CD14-positive monocyte (primary cell): ENCODE results near the gene CAMSAP2. TPM values are rescaled to one million over a fixed set of nuclear protein-coding genes. Genes with fewer than 3 reads are reported as not detected.

ENCODE experiments used
- DNase-seq, 3 donors: peaks; one replicate each; pipeline ENCODE4 v3.0.0-alpha.2; 2011 to 2022
- H2AFZ ChIP-seq: 2 replicates; pipeline ENCODE4 v1.6.0; 2012; ENCODE audit warnings: mild to moderate bottlenecking, low read depth, low read length, inconsistent platforms; ENCODE audit not compliant: insufficient read depth, poor library complexity, severe bottlenecking
- H3K27ac ChIP-seq, 2 donors: 1 replicate in 1 of 2; 2 replicates in 1 of 2; pipeline ENCODE4 v1.5.1; 2012 to 2013; ENCODE audit warnings: low read length in 2 of 2, control low read depth in 1 of 2, inconsistent platforms in 1 of 2, low read depth in 1 of 2, mild to moderate bottlenecking in 1 of 2
- H3K27me3 ChIP-seq, 2 donors: one replicate each; pipeline versions ENCODE4 v1.6.0 to v1.6.1; 2011 to 2013; ENCODE audit warnings: low read length in 2 of 2; ENCODE audit not compliant: control insufficient read depth in 2 of 2, insufficient read depth in 2 of 2
- H3K36me3 ChIP-seq, 2 donors: replicated peaks in 1 of 2; 1 replicate in 1 of 2; 2 replicates in 1 of 2; pipeline versions ENCODE4 v1.5.1 to v1.6.1; 2012 to 2013; ENCODE audit warnings: low read length in 2 of 2, control low read depth in 1 of 2, inconsistent platforms in 1 of 2, mild to moderate bottlenecking in 1 of 2; ENCODE audit not compliant: insufficient read depth in 2 of 2, control insufficient read depth in 1 of 2
- H3K4me1 ChIP-seq, 2 donors: 1 replicate in 1 of 2; 2 replicates in 1 of 2; pipeline versions ENCODE4 v1.5.1 to v1.6.1; 2012 to 2013; ENCODE audit warnings: low read length in 2 of 2, control low read depth in 1 of 2, inconsistent platforms in 1 of 2, mild to moderate bottlenecking in 1 of 2, moderate library complexity in 1 of 2; ENCODE audit not compliant: insufficient read depth in 2 of 2, control insufficient read depth in 1 of 2
- H3K4me2 ChIP-seq: replicated peaks from 2 replicates; pipeline ENCODE3; 2012; ENCODE audit warnings: low read length, moderate library complexity, mild to moderate bottlenecking; ENCODE audit not compliant: poor library complexity, severe bottlenecking; ENCODE audit errors: extremely low read depth
- H3K4me3 ChIP-seq, 3 experiments: fragments of 200-600 bp in 1 of 3; sonication (generic) in 1 of 3; replicated peaks in 1 of 3; 1 replicate in 2 of 3; 2 replicates in 1 of 3; pipeline ENCODE4 v1.5.1; 2011 to 2013; ENCODE audit warnings: low read length in 3 of 3, mild to moderate bottlenecking in 3 of 3, control low read depth in 2 of 3, low read depth in 2 of 3, inconsistent platforms in 1 of 3, moderate library complexity in 1 of 3
- H3K79me2 ChIP-seq: 2 replicates; pipeline ENCODE4 v1.6.0; 2012; ENCODE audit warnings: mild to moderate bottlenecking, control low read depth, inconsistent platforms, low read length, moderate library complexity; ENCODE audit not compliant: insufficient read depth
- H3K9ac ChIP-seq: 2 replicates; pipeline ENCODE4 v1.6.0; 2017; ENCODE audit warnings: low read length, mild to moderate bottlenecking; ENCODE audit not compliant: insufficient read depth, poor library complexity, severe bottlenecking
- H3K9me3 ChIP-seq, 2 donors: replicated peaks in 1 of 2; 1 replicate in 1 of 2; 2 replicates in 1 of 2; pipeline versions ENCODE4 v1.5.1 to v1.6.1; 2012 to 2013; ENCODE audit warnings: low read length in 2 of 2, control low read depth in 1 of 2; ENCODE audit not compliant: control insufficient read depth in 1 of 2, insufficient read depth in 1 of 2
- H4K20me1 ChIP-seq: 2 replicates; pipeline ENCODE4 v1.6.0; 2012; ENCODE audit warnings: mild to moderate bottlenecking, low read length, control low read depth, moderate library complexity; ENCODE audit not compliant: insufficient read depth
- H3K27ac Mint-ChIP-seq, 7 donors: one replicate each; pipeline ENCODE4 v1.8.0; 2020; ENCODE audit warnings: mild to moderate bottlenecking in 7 of 7, mixed read lengths in 7 of 7, moderate library complexity in 6 of 7, inconsistent platforms in 2 of 7
- H3K27me3 Mint-ChIP-seq, 3 donors: one replicate each; pipeline ENCODE4 v1.8.0; 2021 to 2022; ENCODE audit warnings: low read depth in 3 of 3, mild to moderate bottlenecking in 3 of 3, mixed read lengths in 3 of 3, moderate library complexity in 3 of 3, inconsistent platforms in 1 of 3
- H3K36me3 Mint-ChIP-seq, 2 donors: one replicate each; pipeline ENCODE4 v1.8.0; 2020; ENCODE audit warnings: mixed read lengths in 2 of 2, inconsistent platforms in 1 of 2, mild to moderate bottlenecking in 1 of 2
- H3K4me1 Mint-ChIP-seq: one replicate; pipeline ENCODE4 v1.8.0; 2020; ENCODE audit warnings: mild to moderate bottlenecking, mixed read lengths
- H3K4me3 Mint-ChIP-seq, 2 donors: one replicate each; pipeline ENCODE4 v1.8.0; 2020; ENCODE audit warnings: mild to moderate bottlenecking in 2 of 2, mixed read lengths in 2 of 2, moderate library complexity in 1 of 2
- H3K9me3 Mint-ChIP-seq, 7 donors: one replicate each; pipeline ENCODE4 v1.8.0; 2020 to 2022; ENCODE audit warnings: mixed read lengths in 7 of 7, mild to moderate bottlenecking in 6 of 7, moderate library complexity in 6 of 7, inconsistent platforms in 2 of 7
- WGBS: methylation state at CpG from one replicate; pipeline ENCODE4 v1.1.5; 2013; ENCODE audit warnings: missing lambda C conversion rate; ENCODE audit not compliant: insufficient coverage; 5-methylcytosine and 5-hydroxymethylcytosine counted together
- intact Hi-C, 2 donors: fragments of 100-400 bp; cut with micrococcal nuclease; formaldehyde crosslinking; loops; one replicate each; pipeline versions ENCODE4 v1.15.0 to v1.15.1; 2023
- polyA plus RNA-seq, 3 donors: library from polyadenylated mRNA; depleted of rRNA in 1 of 3; unstranded in 2 of 3; stranded (reverse) in 1 of 3; fragments of 300-500 nt in 2 of 3; fragments of >200 nt in 1 of 3; fragmentation: Illumina TruSeq in 2 of 3; gene quantifications; 1 replicate in 2 of 3; 2 replicates in 1 of 3; pipeline ENCODE4 v1.2.3, GENCODE V29; 2012 to 2021
- TF ChIP-seq, protein P1 (sequence below): fragments of 200-600 bp; IDR thresholded peaks from one replicate; pipeline ENCODE4 v1.8.0; 2022; ENCODE audit warnings: antibody characterized with exemption, mild to moderate bottlenecking

CAMSAP2 gene
- polyA plus RNA-seq, 3 donors, result 0.89 to 1.3 (median 0.90) TPM

DNA sequence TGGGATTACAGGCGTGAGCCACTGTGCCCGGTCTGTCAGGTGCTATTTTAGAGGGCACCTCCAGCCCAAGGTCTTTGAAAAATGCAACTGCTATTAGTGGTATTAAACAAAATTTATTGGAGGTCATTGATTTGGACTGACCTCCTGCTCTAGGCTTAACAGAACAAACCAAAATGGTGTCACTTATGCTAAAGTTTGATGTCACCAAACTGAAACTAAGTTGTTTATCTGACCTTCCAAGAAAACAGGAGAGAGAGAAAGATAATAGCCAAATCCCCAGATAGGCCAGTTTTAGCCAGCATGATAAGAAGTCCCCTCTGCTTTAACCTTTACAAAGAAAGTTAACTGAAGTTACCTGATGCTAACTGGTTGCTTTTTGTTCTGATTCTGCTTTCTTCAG is 147.9 kb downstream of the CAMSAP2 start:
- Mint-ChIP-seq H3K27me3 (peaks cover 3 to 19% (median 6%) of the 10 kb centered on the region in 3 donors), H3K4me1 (peaks cover 34% of the 10 kb centered on the region), H3K9me3 (peaks cover 0 to 5% (median 0%) of the 10 kb centered on the region in 7 donors), H3K4me3 (no peak overlapping the region), H3K27ac (no peak overlapping the region), H3K36me3 (no peaks in the 10 kb centered on the region)
- H3K4me2 ChIP-seq, result no peak overlapping the region
- no peak overlapping the region for H3K9ac ChIP-seq
- intact Hi-C loops, result no loop called here
- no peaks in the 10 kb centered on the region for H3K9me3 ChIP-seq
- DNase-seq, result no peak
- H3K27me3 ChIP-seq, result peaks cover 0 to 4% of the 10 kb centered on the region in 2 donors
- no peaks in the 10 kb centered on the region for H3K36me3 ChIP-seq
- peaks cover 27 to 31% of the 10 kb centered on the region in 2 donors for H3K4me1 ChIP-seq
- no peak overlapping the region for H3K4me3 ChIP-seq
- H4K20me1 ChIP-seq, result no peaks in the 10 kb centered on the region
- WGBS, result 93% methylated on average over 2 of the region's 2 CpGs
- no peak overlapping the region for H3K27ac ChIP-seq
- H3K79me2 ChIP-seq, result no peaks in the 10 kb centered on the region
- no peak overlapping the region for H2AFZ ChIP-seq
- TF ChIP-seq, protein P1, sequence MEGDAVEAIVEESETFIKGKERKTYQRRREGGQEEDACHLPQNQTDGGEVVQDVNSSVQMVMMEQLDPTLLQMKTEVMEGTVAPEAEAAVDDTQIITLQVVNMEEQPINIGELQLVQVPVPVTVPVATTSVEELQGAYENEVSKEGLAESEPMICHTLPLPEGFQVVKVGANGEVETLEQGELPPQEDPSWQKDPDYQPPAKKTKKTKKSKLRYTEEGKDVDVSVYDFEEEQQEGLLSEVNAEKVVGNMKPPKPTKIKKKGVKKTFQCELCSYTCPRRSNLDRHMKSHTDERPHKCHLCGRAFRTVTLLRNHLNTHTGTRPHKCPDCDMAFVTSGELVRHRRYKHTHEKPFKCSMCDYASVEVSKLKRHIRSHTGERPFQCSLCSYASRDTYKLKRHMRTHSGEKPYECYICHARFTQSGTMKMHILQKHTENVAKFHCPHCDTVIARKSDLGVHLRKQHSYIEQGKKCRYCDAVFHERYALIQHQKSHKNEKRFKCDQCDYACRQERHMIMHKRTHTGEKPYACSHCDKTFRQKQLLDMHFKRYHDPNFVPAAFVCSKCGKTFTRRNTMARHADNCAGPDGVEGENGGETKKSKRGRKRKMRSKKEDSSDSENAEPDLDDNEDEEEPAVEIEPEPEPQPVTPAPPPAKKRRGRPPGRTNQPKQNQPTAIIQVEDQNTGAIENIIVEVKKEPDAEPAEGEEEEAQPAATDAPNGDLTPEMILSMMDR, result no peak

GRCh38 chr1:200887036-200887435 is 148.3 kb downstream of the CAMSAP2 start:
- intact Hi-C loops, result no loop called here
- Histone ChIP-seq H3K4me3 (no peak overlapping the region), H3K36me3 (no peaks in the 10 kb centered on the region), H3K4me2 (no peak overlapping the region), H3K79me2 (no peaks in the 10 kb centered on the region), H3K9ac (no peak overlapping the region), H3K27me3 (peaks cover 2 to 8% of the 10 kb centered on the region in 2 donors), H4K20me1 (no peaks in the 10 kb centered on the region), H2AFZ (no peak overlapping the region), H3K27ac (no peak overlapping the region), H3K4me1 (peaks cover 31 to 35% of the 10 kb centered on the region in 2 donors), H3K9me3 (no peaks in the 10 kb centered on the region)
- DNase-seq, result no peak
- Mint-ChIP-seq H3K9me3 (peaks cover 0 to 8% (median 0%) of the 10 kb centered on the region in 7 donors), H3K36me3 (no peaks in the 10 kb centered on the region), H3K4me3 (no peak overlapping the region), H3K4me1 (peaks cover 38% of the 10 kb centered on the region), H3K27me3 (peaks cover 7 to 23% (median 11%) of the 10 kb centered on the region in 3 donors), H3K27ac (no peak overlapping the region)
- 67% methylated on average over 6 of the region's 11 CpGs for WGBS
- TF ChIP-seq, protein P1, result no peak
